HepG2 (cell line): ENCODE results near the gene FLYWCH1. TPM values are rescaled to one million over a fixed set of nuclear protein-coding genes. Genes with fewer than 3 reads are reported as not detected.

ENCODE experiments used
- ATAC-seq: fragments of 200-7000 bp; cut with Tn5 transposase; 3 replicates; pipeline ENCODE4 v1.9.1; 2020; ENCODE audit warnings: mild to moderate bottlenecking, moderate library complexity
- BruUV-seq: library from RNA; stranded (reverse); fragments of 400-500 nt; replicated peaks from 2 replicates; lab custom pipeline; 2021; lab: Mats Ljungman, UMichigan
- CTCF ChIA-PET: fragments of 300-600 bp; formaldehyde crosslinking; extraction: SDS; loops from one replicate; lab custom pipeline; 2021; ENCODE audit warnings: low total read pairs, inconsistent platforms, low intra/inter-chr PET ratio; lab: Yijun Ruan, JAX
- POLR2A ChIA-PET: fragments of 350-600 bp; sonication (Branson Sonifier 250); formaldehyde crosslinking; loops from one replicate; lab custom pipeline; 2020; ENCODE audit warnings: antibody characterized with exemption, inconsistent platforms; lab: Yijun Ruan, JAX
- DNase-seq: peaks from one replicate; pipeline ENCODE4 v3.0.0-alpha.2; 2015; ENCODE audit warnings: low spot score
- FAIRE-seq: peaks from 3 replicates; lab custom pipeline; 2011; peaks lifted over from hg19 to GRCh38; lab: Jason Lieb, UNC
- H2AFZ ChIP-seq: one replicate; pipeline ENCODE4 v1.6.1; 2011; ENCODE audit warnings: low read length, inconsistent platforms
- H3K27ac ChIP-seq: fragments of 300-600 bp; 3 replicates; pipeline ENCODE4 v1.8.0; 2011; ENCODE audit warnings: mixed run types, mild to moderate bottlenecking, mixed read lengths, low read length, inconsistent platforms; ENCODE audit not compliant: insufficient read depth; ENCODE audit errors: extremely low read length
- H3K27me3 ChIP-seq, 2 experiments: fragments of 200-600 bp in 1 of 2; 2 replicates in 1 of 2; 3 replicates in 1 of 2; pipeline versions ENCODE4 v1.6.0 to v1.8.0; 2011; ENCODE audit warnings: low read length in 2 of 2, mild to moderate bottlenecking in 2 of 2, moderate library complexity in 2 of 2, inconsistent platforms in 1 of 2; ENCODE audit not compliant: insufficient read depth in 2 of 2, control insufficient read depth in 1 of 2
- H3K36me3 ChIP-seq, 2 experiments: fragments of 200-600 bp in 1 of 2; replicated peaks in 1 of 2; 2 replicates in 1 of 2; 3 replicates in 1 of 2; pipeline versions ENCODE4 v1.5.1 to v1.8.0; 2011; ENCODE audit warnings: low read length in 2 of 2, inconsistent platforms in 1 of 2; ENCODE audit not compliant: insufficient read depth in 2 of 2, control insufficient read depth in 1 of 2
- H3K4me1 ChIP-seq: 2 replicates; pipeline ENCODE4 v1.5.1; 2012; ENCODE audit warnings: low read length, inconsistent platforms; ENCODE audit not compliant: insufficient read depth
- H3K4me2 ChIP-seq: 2 replicates; pipeline ENCODE4 v1.6.0; 2011; ENCODE audit warnings: low read depth, low read length, inconsistent platforms
- H3K4me3 ChIP-seq, 3 experiments: fragments of 200-600 bp in 1 of 3; sonication (generic), shearing (Covaris generic) in 1 of 3; replicated peaks in 1 of 3; 2 replicates each; pipeline ENCODE4 v1.5.1; 2011 to 2016; ENCODE audit warnings: low read length in 3 of 3, inconsistent platforms in 2 of 3, low read depth in 2 of 3, mild to moderate bottlenecking in 2 of 3, control low read depth in 1 of 3, mixed read lengths in 1 of 3; ENCODE audit not compliant: insufficient read depth in 1 of 3
- H3K79me2 ChIP-seq: one replicate; pipeline ENCODE4 v1.6.1; 2011; ENCODE audit warnings: low read length, inconsistent platforms; ENCODE audit not compliant: insufficient read depth
- H3K9ac ChIP-seq: 2 replicates; pipeline ENCODE4 v1.6.0; 2011; ENCODE audit warnings: mild to moderate bottlenecking, low read depth, low read length, inconsistent platforms; ENCODE audit not compliant: insufficient read depth
- H3K9me3 ChIP-seq: 2 replicates; pipeline ENCODE4 v1.5.1; 2012; ENCODE audit warnings: mild to moderate bottlenecking, low read length
- H4K20me1 ChIP-seq: 2 replicates; pipeline ENCODE4 v1.6.0; 2011; ENCODE audit warnings: inconsistent platforms, mild to moderate bottlenecking, low read length, moderate library complexity; ENCODE audit not compliant: insufficient read depth
- CTCF ChIP-seq: sonication (generic); formaldehyde crosslinking; IDR thresholded peaks from 2 replicates; pipeline ENCODE4 v1.5.0; 2020; ENCODE audit warnings: mild to moderate bottlenecking, missing genetic modification reagents, moderate library complexity
- IRF2 ChIP-seq: IDR thresholded peaks from 2 replicates; pipeline ENCODE4 v1.6.1; 2018; ENCODE audit warnings: missing genetic modification reagents, missing compliant biosample characterization
- IRX3 ChIP-seq: sonication (generic); formaldehyde crosslinking; IDR thresholded peaks from 2 replicates; pipeline ENCODE4 v1.8.1; 2023; ENCODE audit warnings: mild to moderate bottlenecking, low read depth, missing genetic modification reagents, borderline replicate concordance
- SNAPC2 ChIP-seq: sonication (generic); formaldehyde crosslinking; IDR thresholded peaks from 2 replicates; pipeline ENCODE4 v1.8.1; 2022; ENCODE audit warnings: mild to moderate bottlenecking, missing genetic modification reagents
- WGBS: methylation state at CpG from one replicate; pipeline ENCODE4 v1.1.6; 2017; ENCODE audit warnings: low lambda C conversion rate; 5-methylcytosine and 5-hydroxymethylcytosine counted together
- in situ Hi-C: cut with HindIII; loops from 2 replicates; pipeline ENCODE4 v1.10.0; 2017; ENCODE audit warnings: low pct_unique_long_range_greater_than_20kb; ENCODE audit not compliant: extremely low pct_ligation_motif_present
- intact Hi-C: fragments of 100-400 bp; cut with micrococcal nuclease; formaldehyde crosslinking; loops from one replicate; pipeline ENCODE4 v1.10.0; 2022; ENCODE audit not compliant: unreplicated experiment
- polyA plus RNA-seq, 8 experiments: library from polyadenylated mRNA; depleted of rRNA in 3 of 8; stranded (reverse) in 7 of 8; unstranded in 1 of 8; fragments of >200 nt; fragmentation: Illumina TruSeq in 4 of 8; extraction: Trizol in 4 of 8; gene quantifications; 2 replicates each; pipeline versions ENCODE4 v1.2.1 to v1.2.3, GENCODE V29; 2011 to 2016; ENCODE audit warnings: low read depth in 4 of 8, missing spikeins in 1 of 8, mixed read lengths in 1 of 8; ENCODE audit not compliant: insufficient read depth in 1 of 8
- total RNA-seq, 5 experiments: library from RNA; depleted of rRNA; stranded (reverse); fragments of >200 nt; fragmentation: Illumina TruSeq; extraction: Trizol; gene quantifications; 2 replicates each; pipeline ENCODE4 v1.2.3, GENCODE V29; 2016; ENCODE audit warnings: low read depth in 1 of 5
- TF ChIP-seq, protein P1 (sequence below): sonication (generic); formaldehyde crosslinking; IDR thresholded peaks from 2 replicates; pipeline ENCODE4 v1.8.1; 2023; ENCODE audit warnings: mild to moderate bottlenecking, missing genetic modification reagents

FLYWCH1 gene
- total and polyA plus RNA-seq, 2 of the 13 experiments (the other 11 are each of a cell fraction or from before 2014, with no cell fraction given) = 7.3 to 12.4 TPM

DNA sequence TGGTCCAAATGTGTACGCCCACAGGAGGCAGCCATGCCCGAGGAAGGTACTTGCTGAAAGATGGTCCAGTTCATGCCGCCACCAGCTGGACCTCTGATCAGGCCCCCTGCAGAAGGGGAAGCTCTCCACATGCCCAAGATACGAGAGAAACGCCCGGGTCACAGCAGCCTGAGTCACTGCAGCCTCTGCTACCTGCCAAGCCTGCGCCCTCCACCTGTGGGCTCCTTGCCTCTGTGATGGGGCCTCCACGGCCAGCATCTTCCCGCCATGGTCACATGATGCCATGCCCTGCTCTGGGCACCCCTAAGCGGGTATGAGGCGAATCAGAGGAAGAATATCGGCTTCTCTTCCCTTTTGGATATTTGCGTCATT lies 38.6 kb downstream of the FLYWCH1 start (continued):
- TF ChIP-seq IRX3 (CRISPR knock-in tag) = no peak

- FAIRE-seq = no peak
- CTCF ChIA-PET = no interaction called here
- DNase-seq = no peak
- POLR2A ChIA-PET = no interaction called here
- Histone ChIP-seq H3K4me3 (no peak overlapping the region), H3K79me2 (no peaks in the 10 kb centered on the region), H3K36me3 (no peaks in the 10 kb centered on the region), H3K4me1 (peaks cover 2% of the 10 kb centered on the region; the same call in 1 of the 2 replicates), H4K20me1 (no peaks in the 10 kb centered on the region), H3K4me2 (no peak overlapping the region), H3K27me3 (peaks cover 6 to 29% of the 10 kb centered on the region in 2 experiments), H2AFZ (no peak overlapping the region), H3K27ac (no peak overlapping the region), H3K9me3 (no peaks in the 10 kb centered on the region), H3K9ac (no peak overlapping the region)
- in situ Hi-C loops = no loop called here
- ATAC-seq = peak; percentile 46; the same call in 2 of the 3 replicates
- no peak for TF ChIP-seq IRF2 (CRISPR knock-in tag)
- no peak for TF ChIP-seq SNAPC2 (CRISPR knock-in tag)
- TF ChIP-seq, protein P1, sequence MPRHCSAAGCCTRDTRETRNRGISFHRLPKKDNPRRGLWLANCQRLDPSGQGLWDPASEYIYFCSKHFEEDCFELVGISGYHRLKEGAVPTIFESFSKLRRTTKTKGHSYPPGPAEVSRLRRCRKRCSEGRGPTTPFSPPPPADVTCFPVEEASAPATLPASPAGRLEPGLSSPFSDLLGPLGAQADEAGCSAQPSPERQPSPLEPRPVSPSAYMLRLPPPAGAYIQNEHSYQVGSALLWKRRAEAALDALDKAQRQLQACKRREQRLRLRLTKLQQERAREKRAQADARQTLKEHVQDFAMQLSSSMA (CRISPR knock-in tag) = no peak
- TF ChIP-seq CTCF (CRISPR knock-in tag) = 0 out of 2 replicates have a peak, but pooled peaks have one; percentile 4
- 81% methylated on average over 11 of the region's 16 CpGs for WGBS
- intact Hi-C loops = no loop called here
- no TSS peak for BruUV-seq
These were observed 39.0 kb downstream of the FLYWCH1 start for GRCh38 chr16:2950773-2951172.
